ENCODE results near the gene ZNF74.

DNA sequence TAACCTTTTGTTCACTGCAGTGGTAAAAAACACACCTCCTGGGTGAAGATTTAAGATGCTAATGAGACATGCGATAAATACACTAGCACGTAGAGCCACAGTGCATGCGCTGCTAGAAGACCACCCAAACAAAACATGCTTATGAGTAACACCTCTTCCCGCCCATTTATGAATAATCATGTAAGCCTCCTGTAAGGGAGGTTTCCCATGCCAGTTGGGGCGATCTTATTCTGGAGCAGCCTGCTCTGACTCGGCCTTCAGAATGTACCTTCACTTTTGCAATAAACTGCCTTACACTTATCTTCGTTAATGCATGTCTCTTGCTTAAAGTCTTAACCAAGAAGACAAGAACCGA is 61.7 kb downstream of the ZNF74 start:
- TF ChIP-seq CTCF (IDR thresholded peaks at IDR 0.05) (no peak), POLR2AphosphoS5 (IDR thresholded peaks at IDR 0.05) (no peak)
